Stomach (tissue), 4 donors: ENCODE data around the gene ELAVL1.

Experiments used
- CTCF ChIP-seq, 7 experiments: fragments of 450-650 bp in 4 of 7; fragments of 200-600 bp in 3 of 7; sonication (generic) in 3 of 7; IDR thresholded peaks; one replicate each; pipeline ENCODE4 v1.5.1; 2016 to 2019; ENCODE audit warnings: antibody characterized with exemption in 7 of 7, control low read depth in 2 of 7, mild to moderate bottlenecking in 1 of 7
- EP300 ChIP-seq: sonication (generic); formaldehyde crosslinking; IDR thresholded peaks from one replicate; pipeline ENCODE4 v1.6.1; 2017; ENCODE audit warnings: antibody characterized with exemption
- POLR2A ChIP-seq, 4 donors: fragments of 450-650 bp; IDR thresholded peaks; one replicate each; pipeline ENCODE4 v1.6.1; 2016; ENCODE audit warnings: antibody characterized with exemption in 4 of 4, control low read depth in 2 of 4, mild to moderate bottlenecking in 1 of 4, moderate library complexity in 1 of 4
- POLR2AphosphoS5 ChIP-seq, 3 donors: sonication (generic); formaldehyde crosslinking; IDR thresholded peaks; one replicate each; pipeline ENCODE4 v1.6.1; 2016; ENCODE audit warnings: antibody characterized with exemption in 3 of 3

- TF ChIP-seq POLR2A (IDR thresholded peaks at IDR 0.05) (no peak), CTCF (IDR thresholded peaks at IDR 0.05) (no peak), EP300 (no peak), POLR2AphosphoS5 (IDR thresholded peaks at IDR 0.05) (no peak)
These were observed 91.3 kb downstream of the ELAVL1 start for GRCh38 chr19:7914099-7914498.
